ENCODE results near the gene PPP3CA. TPM values are rescaled to one million over a fixed set of nuclear protein-coding genes. Genes with fewer than 3 reads are reported as not detected.
A peak's percentile ranks its signal among the peaks of the same experiment; 100 is the strongest.

The PPP3CA gene
- total and polyA plus RNA-seq, 2 of the 13 experiments (the other 11 are each of a cell fraction or from before 2014, with no cell fraction given) = 4.8 to 13.2 TPM

DNA sequence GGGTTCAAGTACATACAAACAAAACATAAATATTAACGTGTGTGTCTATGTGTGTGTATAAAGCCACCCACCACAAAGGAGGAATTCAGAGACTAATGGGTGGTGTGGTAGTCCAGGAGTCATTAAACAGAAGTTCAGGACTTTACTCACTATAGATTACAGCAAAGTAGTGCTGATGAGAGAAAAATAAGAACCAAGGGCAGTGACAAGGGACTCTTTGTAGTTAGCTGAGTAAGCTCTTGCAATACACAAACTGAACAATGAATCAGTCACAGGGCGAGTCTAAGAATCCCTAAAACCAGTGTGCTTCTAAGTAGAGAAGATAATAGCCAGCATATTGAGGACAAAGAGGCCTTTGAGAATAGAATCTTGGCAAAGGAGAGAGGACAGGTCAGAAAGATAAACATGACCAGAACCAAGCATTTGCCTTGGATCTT, 232.4 kb downstream of the PPP3CA start (continued):
- TF ChIP-seq NCOA5 (CRISPR knock-in tag; IDR thresholded peaks at IDR 0.05) (no peak), RARA (CRISPR knock-in tag; IDR thresholded peaks at IDR 0.05) (peak; percentile 48), TCF7 (IDR thresholded peaks at IDR 0.05; ENCODE audit: low read depth) (peak; percentile 83), BRD4 (CRISPR knock-in tag; IDR thresholded peaks at IDR 0.05) (no peak), FOXK1 (CRISPR knock-in tag; IDR thresholded peaks at IDR 0.05; ENCODE audit: borderline replicate concordance, low read depth) (peak; percentile 27; the same call in 1 of the 2 replicates), TBP (CRISPR knock-in tag; IDR thresholded peaks at IDR 0.05) (no peak), IKZF1 (IDR thresholded peaks at IDR 0.05) (no peak), SMAD1 (CRISPR knock-in tag; IDR thresholded peaks at IDR 0.05; ENCODE audit: borderline replicate concordance, low read depth) (no peak), IRF2 (CRISPR knock-in tag; IDR thresholded peaks at IDR 0.05) (peak; percentile 46; the same call in 1 of the 2 replicates), EEA1 (CRISPR knock-in tag; IDR thresholded peaks at IDR 0.05; ENCODE audit: borderline replicate concordance) (no peak), NONO (IDR thresholded peaks at IDR 0.05) (no peak), NONO (CRISPR knock-in tag; conservative IDR thresholded peaks at IDR 0.05) (0 out of 2 replicates have a peak, but pooled peaks have one; percentile 21), ZNF329 (CRISPR knock-in tag; IDR thresholded peaks at IDR 0.05; ENCODE audit: low read depth) (no peak), PRPF4 (IDR thresholded peaks at IDR 0.05; ENCODE audit: low read depth, low read length, poor library complexity, severe bottlenecking) (no peak), SATB2 (CRISPR knock-in tag; IDR thresholded peaks at IDR 0.05) (peak; percentile 72; the same call in 1 of the 2 replicates), MZF1 (CRISPR knock-in tag; IDR thresholded peaks at IDR 0.05; ENCODE audit: borderline replicate concordance) (no peak), ELF3 (CRISPR knock-in tag; IDR thresholded peaks at IDR 0.05) (peak; percentile 23), ZBTB42 (CRISPR knock-in tag; IDR thresholded peaks at IDR 0.05) (no peak), ZNF749 (CRISPR knock-in tag; IDR thresholded peaks at IDR 0.05; ENCODE audit: borderline replicate concordance) (no peak)
- TF ChIP-seq, protein P1, sequence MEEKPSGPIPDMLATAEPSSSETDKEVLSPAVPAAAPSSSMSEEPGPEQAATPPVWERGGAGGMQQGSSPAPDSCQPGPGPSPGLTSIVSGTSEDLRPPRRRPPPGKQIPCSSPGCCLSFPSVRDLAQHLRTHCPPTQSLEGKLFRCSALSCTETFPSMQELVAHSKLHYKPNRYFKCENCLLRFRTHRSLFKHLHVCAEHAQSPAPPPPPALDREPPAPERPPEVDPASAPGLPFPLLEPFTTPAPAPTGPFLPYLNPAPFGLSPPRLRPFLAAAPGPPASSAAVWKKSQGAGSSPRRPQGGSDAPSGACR (CRISPR knock-in tag; IDR thresholded peaks at IDR 0.05) = no peak
- TF ChIP-seq, protein P2, sequence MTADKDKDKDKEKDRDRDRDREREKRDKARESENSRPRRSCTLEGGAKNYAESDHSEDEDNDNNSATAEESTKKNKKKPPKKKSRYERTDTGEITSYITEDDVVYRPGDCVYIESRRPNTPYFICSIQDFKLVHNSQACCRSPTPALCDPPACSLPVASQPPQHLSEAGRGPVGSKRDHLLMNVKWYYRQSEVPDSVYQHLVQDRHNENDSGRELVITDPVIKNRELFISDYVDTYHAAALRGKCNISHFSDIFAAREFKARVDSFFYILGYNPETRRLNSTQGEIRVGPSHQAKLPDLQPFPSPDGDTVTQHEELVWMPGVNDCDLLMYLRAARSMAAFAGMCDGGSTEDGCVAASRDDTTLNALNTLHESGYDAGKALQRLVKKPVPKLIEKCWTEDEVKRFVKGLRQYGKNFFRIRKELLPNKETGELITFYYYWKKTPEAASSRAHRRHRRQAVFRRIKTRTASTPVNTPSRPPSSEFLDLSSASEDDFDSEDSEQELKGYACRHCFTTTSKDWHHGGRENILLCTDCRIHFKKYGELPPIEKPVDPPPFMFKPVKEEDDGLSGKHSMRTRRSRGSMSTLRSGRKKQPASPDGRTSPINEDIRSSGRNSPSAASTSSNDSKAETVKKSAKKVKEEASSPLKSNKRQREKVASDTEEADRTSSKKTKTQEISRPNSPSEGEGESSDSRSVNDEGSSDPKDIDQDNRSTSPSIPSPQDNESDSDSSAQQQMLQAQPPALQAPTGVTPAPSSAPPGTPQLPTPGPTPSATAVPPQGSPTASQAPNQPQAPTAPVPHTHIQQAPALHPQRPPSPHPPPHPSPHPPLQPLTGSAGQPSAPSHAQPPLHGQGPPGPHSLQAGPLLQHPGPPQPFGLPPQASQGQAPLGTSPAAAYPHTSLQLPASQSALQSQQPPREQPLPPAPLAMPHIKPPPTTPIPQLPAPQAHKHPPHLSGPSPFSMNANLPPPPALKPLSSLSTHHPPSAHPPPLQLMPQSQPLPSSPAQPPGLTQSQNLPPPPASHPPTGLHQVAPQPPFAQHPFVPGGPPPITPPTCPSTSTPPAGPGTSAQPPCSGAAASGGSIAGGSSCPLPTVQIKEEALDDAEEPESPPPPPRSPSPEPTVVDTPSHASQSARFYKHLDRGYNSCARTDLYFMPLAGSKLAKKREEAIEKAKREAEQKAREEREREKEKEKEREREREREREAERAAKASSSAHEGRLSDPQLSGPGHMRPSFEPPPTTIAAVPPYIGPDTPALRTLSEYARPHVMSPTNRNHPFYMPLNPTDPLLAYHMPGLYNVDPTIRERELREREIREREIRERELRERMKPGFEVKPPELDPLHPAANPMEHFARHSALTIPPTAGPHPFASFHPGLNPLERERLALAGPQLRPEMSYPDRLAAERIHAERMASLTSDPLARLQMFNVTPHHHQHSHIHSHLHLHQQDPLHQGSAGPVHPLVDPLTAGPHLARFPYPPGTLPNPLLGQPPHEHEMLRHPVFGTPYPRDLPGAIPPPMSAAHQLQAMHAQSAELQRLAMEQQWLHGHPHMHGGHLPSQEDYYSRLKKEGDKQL (CRISPR knock-in tag; IDR thresholded peaks at IDR 0.05; ENCODE audit: low read depth) = peak; percentile 71; the same call in 1 of the 2 replicates
- TF ChIP-seq, protein P3, sequence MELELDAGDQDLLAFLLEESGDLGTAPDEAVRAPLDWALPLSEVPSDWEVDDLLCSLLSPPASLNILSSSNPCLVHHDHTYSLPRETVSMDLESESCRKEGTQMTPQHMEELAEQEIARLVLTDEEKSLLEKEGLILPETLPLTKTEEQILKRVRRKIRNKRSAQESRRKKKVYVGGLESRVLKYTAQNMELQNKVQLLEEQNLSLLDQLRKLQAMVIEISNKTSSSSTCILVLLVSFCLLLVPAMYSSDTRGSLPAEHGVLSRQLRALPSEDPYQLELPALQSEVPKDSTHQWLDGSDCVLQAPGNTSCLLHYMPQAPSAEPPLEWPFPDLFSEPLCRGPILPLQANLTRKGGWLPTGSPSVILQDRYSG (CRISPR knock-in tag; IDR thresholded peaks at IDR 0.05) = no peak
- TF ChIP-seq, protein P4, sequence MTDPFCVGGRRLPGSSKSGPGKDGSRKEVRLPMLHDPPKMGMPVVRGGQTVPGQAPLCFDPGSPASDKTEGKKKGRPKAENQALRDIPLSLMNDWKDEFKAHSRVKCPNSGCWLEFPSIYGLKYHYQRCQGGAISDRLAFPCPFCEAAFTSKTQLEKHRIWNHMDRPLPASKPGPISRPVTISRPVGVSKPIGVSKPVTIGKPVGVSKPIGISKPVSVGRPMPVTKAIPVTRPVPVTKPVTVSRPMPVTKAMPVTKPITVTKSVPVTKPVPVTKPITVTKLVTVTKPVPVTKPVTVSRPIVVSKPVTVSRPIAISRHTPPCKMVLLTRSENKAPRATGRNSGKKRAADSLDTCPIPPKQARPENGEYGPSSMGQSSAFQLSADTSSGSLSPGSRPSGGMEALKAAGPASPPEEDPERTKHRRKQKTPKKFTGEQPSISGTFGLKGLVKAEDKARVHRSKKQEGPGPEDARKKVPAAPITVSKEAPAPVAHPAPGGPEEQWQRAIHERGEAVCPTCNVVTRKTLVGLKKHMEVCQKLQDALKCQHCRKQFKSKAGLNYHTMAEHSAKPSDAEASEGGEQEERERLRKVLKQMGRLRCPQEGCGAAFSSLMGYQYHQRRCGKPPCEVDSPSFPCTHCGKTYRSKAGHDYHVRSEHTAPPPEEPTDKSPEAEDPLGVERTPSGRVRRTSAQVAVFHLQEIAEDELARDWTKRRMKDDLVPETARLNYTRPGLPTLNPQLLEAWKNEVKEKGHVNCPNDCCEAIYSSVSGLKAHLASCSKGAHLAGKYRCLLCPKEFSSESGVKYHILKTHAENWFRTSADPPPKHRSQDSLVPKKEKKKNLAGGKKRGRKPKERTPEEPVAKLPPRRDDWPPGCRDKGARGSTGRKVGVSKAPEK (CRISPR knock-in tag; IDR thresholded peaks at IDR 0.05; ENCODE audit: borderline replicate concordance) = no peak
